HepG2 (cell line): ENCODE data around the gene PLS1. TPM values are rescaled to one million over a fixed set of nuclear protein-coding genes. Genes with fewer than 3 reads are reported as not detected.

Experiments
- AGO2 ChIP-seq: fragments of 200-400 bp; formaldehyde crosslinking; optimal IDR thresholded peaks from 2 replicates; pipeline ENCODE3; 2017; ENCODE audit warnings: mild to moderate bottlenecking, low read depth, low read length, moderate library complexity
- AKNA ChIP-seq: sonication (generic); formaldehyde crosslinking; IDR thresholded peaks from 2 replicates; pipeline ENCODE4 v1.4.0; 2020; ENCODE audit warnings: missing genetic modification reagents, borderline replicate concordance
- BCL3 ChIP-seq: sonication (generic); formaldehyde crosslinking; IDR thresholded peaks from 2 replicates; pipeline ENCODE4 v1.5.1; 2020; ENCODE audit warnings: mild to moderate bottlenecking, missing genetic modification reagents, moderate library complexity
- ELF3 ChIP-seq: IDR thresholded peaks from 2 replicates; pipeline ENCODE4 v1.6.1; 2016; ENCODE audit warnings: missing genetic modification reagents, missing compliant biosample characterization
- HBP1 ChIP-seq: IDR thresholded peaks from 2 replicates; pipeline ENCODE4 v1.6.1; 2016; ENCODE audit warnings: low read depth, control low read depth
- HOXA3 ChIP-seq: sonication (generic); formaldehyde crosslinking; IDR thresholded peaks from 2 replicates; pipeline ENCODE4 v1.5.0; 2020; ENCODE audit warnings: missing genetic modification reagents
- HOXA7 ChIP-seq: sonication (generic); formaldehyde crosslinking; IDR thresholded peaks from 2 replicates; pipeline ENCODE4 v1.8.1; 2022; ENCODE audit warnings: mild to moderate bottlenecking, missing genetic modification reagents, moderate library complexity
- KLF16 ChIP-seq, 2 experiments: sonication (generic) in 1 of 2; formaldehyde crosslinking in 1 of 2; IDR thresholded peaks; 2 replicates each; pipeline versions ENCODE4 v1.6.1 to v1.8.0; 2016 to 2023; ENCODE audit warnings: missing genetic modification reagents in 2 of 2, missing compliant biosample characterization in 1 of 2
- MYC ChIP-seq: sonication (generic); formaldehyde crosslinking; IDR thresholded peaks from 2 replicates; pipeline ENCODE4 v1.9.0; 2021; ENCODE audit warnings: missing genetic modification reagents, borderline replicate concordance
- MZF1 ChIP-seq: sonication (generic); formaldehyde crosslinking; IDR thresholded peaks from 2 replicates; pipeline ENCODE4 v1.8.1; 2023; ENCODE audit warnings: mild to moderate bottlenecking, missing genetic modification reagents, borderline replicate concordance
- NFE2 ChIP-seq: sonication (generic); formaldehyde crosslinking; IDR thresholded peaks from 2 replicates; pipeline ENCODE4 v1.4.0; 2020; ENCODE audit warnings: missing genetic modification reagents
- RFX5 ChIP-seq: IDR thresholded peaks from 2 replicates; pipeline ENCODE4 v1.6.1; 2011; ENCODE audit warnings: low read depth, low read length, improper control_type of control experiment
- SOX6 ChIP-seq, 2 experiments: fragments of 450-650 bp in 1 of 2; sonication (generic) in 1 of 2; formaldehyde crosslinking in 1 of 2; IDR thresholded peaks; 2 replicates each; pipeline versions ENCODE4 v1.4.0 to v1.6.1; 2017 to 2020; ENCODE audit warnings: antibody characterized with exemption in 1 of 2, mild to moderate bottlenecking in 1 of 2, missing genetic modification reagents in 1 of 2
- SP4 ChIP-seq: sonication (generic); formaldehyde crosslinking; IDR thresholded peaks from 2 replicates; pipeline ENCODE4 v1.8.1; 2023; ENCODE audit warnings: mild to moderate bottlenecking, missing genetic modification reagents
- SRSF1 ChIP-seq: fragments of 200-400 bp; formaldehyde crosslinking; optimal IDR thresholded peaks from 2 replicates; pipeline ENCODE3; 2017; ENCODE audit warnings: mild to moderate bottlenecking, low read depth, low read length, moderate library complexity
- TCF12 ChIP-seq, 2 experiments: fragments of 450-650 bp in 1 of 2; sonication (generic) in 1 of 2; formaldehyde crosslinking in 1 of 2; IDR thresholded peaks; 2 replicates each; pipeline versions ENCODE4 v1.6.1 to v1.8.0; 2017 to 2022; ENCODE audit warnings: antibody characterized with exemption in 1 of 2, mild to moderate bottlenecking in 1 of 2, missing genetic modification reagents in 1 of 2, moderate library complexity in 1 of 2
- ZFP90 ChIP-seq: sonication (generic); formaldehyde crosslinking; IDR thresholded peaks from 2 replicates; pipeline ENCODE4 v1.8.0; 2022; ENCODE audit warnings: missing genetic modification reagents, mild to moderate bottlenecking, inconsistent platforms, borderline replicate concordance
- ZNF350 ChIP-seq: sonication (generic); formaldehyde crosslinking; IDR thresholded peaks from 2 replicates; pipeline ENCODE4 v1.4.0; 2020; ENCODE audit warnings: mild to moderate bottlenecking, low read depth, missing genetic modification reagents, borderline replicate concordance
- ZNF530 ChIP-seq: sonication (generic); formaldehyde crosslinking; IDR thresholded peaks from 2 replicates; pipeline ENCODE4 v1.5.0; 2020; ENCODE audit warnings: low read depth, mild to moderate bottlenecking, missing genetic modification reagents
- polyA plus RNA-seq, 8 experiments: library from polyadenylated mRNA; depleted of rRNA in 3 of 8; stranded (reverse) in 7 of 8; unstranded in 1 of 8; fragments of >200 nt; fragmentation: Illumina TruSeq in 4 of 8; extraction: Trizol in 4 of 8; gene quantifications; 2 replicates each; pipeline versions ENCODE4 v1.2.1 to v1.2.3, GENCODE V29; 2011 to 2016; ENCODE audit warnings: low read depth in 4 of 8, missing spikeins in 1 of 8, mixed read lengths in 1 of 8; ENCODE audit not compliant: insufficient read depth in 1 of 8
- total RNA-seq, 5 experiments: library from RNA; depleted of rRNA; stranded (reverse); fragments of >200 nt; fragmentation: Illumina TruSeq; extraction: Trizol; gene quantifications; 2 replicates each; pipeline ENCODE4 v1.2.3, GENCODE V29; 2016; ENCODE audit warnings: low read depth in 1 of 5

PLS1 gene
- total and polyA plus RNA-seq, 2 of the 13 experiments (the other 11 are each of a cell fraction or from before 2014, with no cell fraction given) = 11.2 to 21.1 TPM

GRCh38 chr3:142595951-142596725 is at the start of gene PLS1 (continued):
- TF ChIP-seq HOXA3 = peak; percentile 75
- TF ChIP-seq SOX6 (IDR thresholded peaks at IDR 0.05) = no peak
- peak; percentile 73 for TF ChIP-seq SOX6 (CRISPR knock-in tag; IDR thresholded peaks at IDR 0.05)
- peak; percentile 51 for TF ChIP-seq SP4 (CRISPR knock-in tag)
- TF ChIP-seq MYC (CRISPR knock-in tag) = peak; percentile 82; the same call in 1 of the 2 replicates
- peak; percentile 74; the same call in 1 of the 2 replicates for TF ChIP-seq HBP1 (CRISPR knock-in tag)
- peak; percentile 99 for TF ChIP-seq ZNF350 (CRISPR knock-in tag)
- TF ChIP-seq ZFP90 = no peak; the same call in 1 of the 2 replicates
- TF ChIP-seq KLF16 (CRISPR knock-in tag; IDR thresholded peaks at IDR 0.05) = peak; percentile 21 to 98; a peak in 2 of 4 replicates
- no peak for TF ChIP-seq AKNA (CRISPR knock-in tag)
- no peak for TF ChIP-seq SRSF1
- peak; percentile 88 for TF ChIP-seq ELF3 (CRISPR knock-in tag)
- TF ChIP-seq AGO2 = peak; percentile 48
- no peak; the same call in 1 of the 2 replicates for TF ChIP-seq HOXA7 (CRISPR knock-in tag)
- TF ChIP-seq ZNF530 (CRISPR knock-in tag) = no peak
- no peak for TF ChIP-seq NFE2 (CRISPR knock-in tag)
- TF ChIP-seq MZF1 (CRISPR knock-in tag) = peak; percentile 88; the same call in 1 of the 2 replicates
- no peak for TF ChIP-seq TCF12 (IDR thresholded peaks at IDR 0.05)
- TF ChIP-seq TCF12 (CRISPR knock-in tag; IDR thresholded peaks at IDR 0.05) = no peak
- no peak for TF ChIP-seq RFX5
- TF ChIP-seq BCL3 = peak; percentile 87; the same call in 1 of the 2 replicates
